T47D (cell line): ENCODE results near the gene AQP1.

Experiments used
- DNase-seq, 2 experiments: peaks; one replicate each; pipeline versions ENCODE4 v3.0.0 to v3.0.0-alpha.2; 2011 to 2012; ENCODE audit warnings: low read depth in 1 of 2, low spot score in 1 of 2
- JUND ChIP-seq: IDR thresholded peaks from 2 replicates; pipeline ENCODE4 v1.6.1; 2012; ENCODE audit warnings: low read depth
- in situ Hi-C: cut with HindIII; loops from 2 replicates; pipeline ENCODE4 v1.10.0; 2016; ENCODE audit warnings: low sequenced_read_pairs, low pct_unique_long_range_greater_than_20kb

Gene AQP1

DNA sequence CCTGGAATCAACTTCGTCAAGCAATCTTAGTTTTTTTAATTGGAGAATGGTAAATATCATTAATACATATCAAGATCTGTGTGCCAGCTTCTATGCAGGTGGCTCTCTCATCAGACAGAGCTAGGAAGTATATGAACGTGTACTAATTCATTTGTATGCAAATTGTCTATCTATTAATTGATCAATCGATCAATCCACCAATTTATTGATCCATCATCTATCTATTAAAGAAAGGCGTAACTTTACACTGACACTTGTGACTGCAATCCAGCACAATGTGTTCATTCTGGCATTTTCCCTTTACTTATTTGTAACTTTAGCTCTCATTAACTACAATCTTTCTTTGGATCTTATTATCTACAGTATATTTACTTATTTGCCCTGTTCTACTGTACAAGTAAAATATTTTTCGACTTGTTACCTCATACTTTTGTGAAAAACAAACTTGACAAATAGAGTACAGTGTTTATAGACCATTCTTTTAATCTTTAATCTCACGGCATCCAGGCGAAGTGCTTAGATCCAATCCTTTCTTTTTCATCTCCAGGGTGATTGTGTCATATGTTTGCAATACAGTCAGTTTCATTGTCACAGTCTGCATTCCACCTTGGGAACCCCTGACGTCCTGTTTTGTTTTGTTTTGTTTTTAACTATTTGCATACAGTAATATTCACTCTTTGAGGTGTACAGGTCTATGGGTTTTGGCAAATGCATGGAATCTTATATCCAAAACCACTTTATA is 30.1 kb downstream of the AQP1 start:
- DNase-seq, result peak in 1 of 2 experiments; percentile 32
- in situ Hi-C loops, result no loop called here
- TF ChIP-seq JUND, result no peak

DNA sequence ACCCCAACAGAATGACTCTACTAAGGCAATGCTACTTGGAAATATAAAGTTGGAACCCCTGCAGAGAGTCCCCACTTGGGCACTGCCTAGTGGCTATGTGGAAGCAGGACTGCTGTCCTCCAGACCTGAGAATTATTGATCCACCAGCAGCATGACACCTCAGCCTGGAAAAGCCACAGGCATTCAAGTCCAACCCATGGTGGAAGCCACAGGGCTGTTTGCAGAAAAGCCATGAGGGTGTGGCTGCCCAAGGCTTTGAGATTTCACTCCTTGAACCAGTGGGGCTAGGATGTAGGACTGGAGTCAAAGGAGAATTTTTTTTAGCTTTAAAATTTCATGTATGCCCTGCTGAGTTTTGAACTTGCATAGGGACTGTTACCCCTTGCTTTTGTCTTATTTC is 38.5 kb downstream of the AQP1 start:
- TF ChIP-seq JUND, result no peak
- no peak for DNase-seq
- in situ Hi-C loops, result no loop called here

DNA sequence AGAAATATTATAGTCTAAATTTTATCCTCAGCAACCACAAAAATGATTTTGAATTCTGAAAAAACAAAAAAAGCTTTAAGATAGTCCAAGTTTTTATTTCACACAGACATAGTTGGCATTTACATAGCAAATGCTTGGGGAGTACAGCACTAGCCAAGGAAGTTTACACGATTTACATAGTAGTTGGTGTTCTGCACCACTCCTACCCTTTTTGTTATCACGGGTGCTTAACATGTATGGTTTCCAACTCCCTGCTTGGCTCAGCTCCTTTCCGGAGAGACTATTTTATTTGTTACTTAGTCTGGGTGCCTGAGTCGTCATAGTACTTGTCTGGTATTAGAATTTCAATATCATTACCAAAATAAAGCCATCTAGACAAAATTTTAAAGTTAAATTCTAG is 43.3 kb downstream of the AQP1 start:
- DNase-seq, result no peak
- in situ Hi-C loops, result no loop called here
- no peak for TF ChIP-seq JUND

DNA sequence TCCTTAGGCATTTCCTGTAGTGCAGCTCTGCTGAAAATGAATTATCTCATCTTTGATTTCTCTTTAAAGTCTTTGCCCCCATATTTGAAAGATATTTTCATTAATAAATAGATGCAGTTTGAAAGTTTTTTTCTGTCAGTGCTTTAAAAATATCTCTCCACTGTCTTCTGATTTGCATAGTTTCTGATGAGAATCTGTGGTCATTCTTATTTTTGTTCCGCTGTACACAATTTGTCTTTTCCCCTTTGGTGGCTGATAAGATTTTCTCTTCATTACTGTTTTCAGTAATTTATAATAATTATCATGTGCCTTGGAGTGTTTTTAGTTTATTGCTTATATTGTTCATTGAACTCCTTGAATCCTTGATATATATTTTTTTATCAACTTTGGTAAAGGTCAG is 45.1 kb downstream of the AQP1 start:
- DNase-seq, result no peak
- TF ChIP-seq JUND, result no peak
- in situ Hi-C loops, result no loop called here

DNA sequence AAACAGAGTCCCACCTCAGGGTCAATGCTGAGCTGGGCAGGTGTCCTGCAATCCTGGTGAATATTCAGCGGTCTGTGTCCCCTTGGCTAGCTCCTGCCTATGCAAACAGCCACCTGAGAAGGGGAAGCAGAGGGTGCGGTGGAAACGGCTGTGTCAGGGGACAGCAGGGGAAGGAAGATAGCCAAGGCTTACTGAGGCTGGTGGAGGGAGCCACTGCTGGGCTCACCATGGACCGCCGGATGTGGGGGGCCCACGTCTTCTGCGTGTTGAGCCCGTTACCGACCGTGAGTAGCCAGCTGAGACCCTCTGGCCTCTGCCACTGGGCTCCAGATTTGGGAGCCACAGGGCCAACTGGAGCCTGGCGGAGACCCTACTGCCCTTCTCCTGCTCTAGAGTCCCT is 52.2 kb downstream of the AQP1 start, which contains the start of gene GHRHR:
GHRHR (plus strand) TSS at position 112 of the 400 bp plus-strand sequence; CDS start at position 228, 116 bp downstream.
- DNase-seq, result no peak
- in situ Hi-C loops, result no loop called here
- no peak for TF ChIP-seq JUND

DNA sequence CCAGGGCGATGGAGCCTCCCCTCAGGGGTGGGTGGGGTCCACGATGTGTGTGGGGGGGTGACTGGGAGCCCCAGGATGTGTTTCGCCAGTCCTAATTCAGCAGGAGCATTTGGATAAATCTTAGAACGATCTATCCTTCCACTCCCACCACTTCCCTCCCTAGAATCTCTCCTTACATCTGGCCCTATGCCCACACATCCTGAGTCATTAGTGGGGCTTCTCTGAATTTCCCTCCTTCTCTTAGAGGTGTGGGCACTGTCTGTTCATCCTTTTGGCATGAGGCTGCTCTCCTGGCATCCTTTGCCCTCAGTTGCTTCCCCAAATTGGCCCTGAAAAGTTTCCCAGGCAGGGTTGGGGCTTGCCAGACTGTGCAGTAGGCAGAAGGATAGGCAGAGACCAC is 53.7 kb downstream of the AQP1 start:
- no peak for DNase-seq
- TF ChIP-seq JUND, result no peak
- in situ Hi-C loops, result no loop called here

DNA sequence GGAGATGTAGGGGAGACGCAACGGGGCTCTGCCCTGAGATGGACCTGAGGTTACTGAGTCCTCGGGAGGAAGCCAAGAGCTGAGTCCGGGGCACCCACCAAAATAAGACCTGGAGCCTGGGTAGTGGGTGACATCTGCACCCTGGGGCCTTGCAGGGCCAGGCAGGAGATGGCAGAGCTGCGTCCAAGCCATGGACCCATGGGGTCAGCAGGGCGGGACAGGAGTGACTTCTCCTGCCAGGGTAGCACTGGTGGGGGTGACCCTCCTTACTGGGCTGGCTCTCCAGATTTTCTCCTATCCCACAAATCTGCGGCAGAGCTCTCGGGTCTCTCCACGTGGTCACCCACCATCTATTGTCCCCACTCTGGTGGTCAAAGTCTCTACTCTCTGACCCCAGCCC is 54.2 kb downstream of the AQP1 start:
- no peak for DNase-seq
- no peak for TF ChIP-seq JUND
- in situ Hi-C loops, result no loop called here

DNA sequence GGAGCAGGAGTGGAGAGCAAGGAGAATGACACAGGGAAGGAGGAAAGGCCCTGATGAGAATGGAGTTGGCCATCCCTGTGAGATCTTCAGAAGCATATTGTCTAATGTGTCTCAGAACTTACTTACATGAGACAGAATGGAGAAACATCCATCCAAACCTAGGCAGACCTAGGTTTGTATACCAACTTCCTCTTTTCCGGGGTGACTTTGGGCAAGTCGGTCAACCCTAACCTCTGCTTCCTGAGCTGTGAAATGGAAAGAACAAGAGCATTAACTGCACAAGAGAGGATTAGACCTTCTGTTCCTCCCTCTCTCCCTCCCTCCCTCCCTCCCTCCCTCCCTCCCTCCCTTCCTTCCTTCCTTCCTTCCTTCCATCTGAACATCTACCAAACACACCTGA is 56.6 kb downstream of the AQP1 start:
- no peak for DNase-seq
- no peak for TF ChIP-seq JUND
- in situ Hi-C loops, result no loop called here

DNA sequence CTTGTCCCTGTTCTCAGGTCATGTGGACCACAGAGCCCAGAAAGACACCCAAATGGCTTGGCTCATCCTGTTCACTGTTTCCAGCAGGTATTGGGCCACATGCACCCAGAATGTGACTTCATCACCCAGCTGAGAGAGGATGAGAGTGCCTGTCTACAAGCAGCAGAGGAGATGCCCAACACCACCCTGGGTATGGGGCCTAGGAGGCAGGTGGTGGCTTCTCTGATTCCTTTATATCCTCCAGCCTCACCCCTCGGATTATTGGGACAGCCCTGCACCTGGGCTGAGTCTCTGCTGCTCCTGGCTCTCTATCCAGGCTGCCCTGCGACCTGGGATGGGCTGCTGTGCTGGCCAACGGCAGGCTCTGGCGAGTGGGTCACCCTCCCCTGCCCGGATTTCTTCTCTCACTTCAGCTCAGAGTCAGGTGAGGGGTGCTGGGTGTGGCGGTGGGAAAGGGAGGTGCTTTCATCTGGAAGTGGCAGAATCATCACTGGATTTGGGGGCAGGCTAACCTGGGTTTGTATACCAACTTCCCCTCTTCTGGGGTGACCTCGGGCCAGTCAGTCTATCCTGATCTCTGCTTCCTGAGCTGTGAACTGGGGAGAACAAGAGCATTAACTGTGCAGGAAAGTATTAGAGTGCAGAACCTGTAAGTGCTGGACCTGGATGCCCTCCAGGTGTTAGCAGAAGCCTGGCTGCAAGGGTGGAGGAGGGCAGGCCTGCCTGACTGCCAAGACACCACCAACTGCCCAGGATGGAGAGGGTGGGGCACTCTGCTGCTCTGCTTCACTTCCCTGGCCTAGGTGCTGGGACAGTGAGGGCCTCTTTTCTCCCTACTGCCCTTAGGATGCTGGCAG is 57.3 kb downstream of the AQP1 start:
- DNase-seq, result no peak
- no peak for TF ChIP-seq JUND
- in situ Hi-C loops, result no loop called here

DNA sequence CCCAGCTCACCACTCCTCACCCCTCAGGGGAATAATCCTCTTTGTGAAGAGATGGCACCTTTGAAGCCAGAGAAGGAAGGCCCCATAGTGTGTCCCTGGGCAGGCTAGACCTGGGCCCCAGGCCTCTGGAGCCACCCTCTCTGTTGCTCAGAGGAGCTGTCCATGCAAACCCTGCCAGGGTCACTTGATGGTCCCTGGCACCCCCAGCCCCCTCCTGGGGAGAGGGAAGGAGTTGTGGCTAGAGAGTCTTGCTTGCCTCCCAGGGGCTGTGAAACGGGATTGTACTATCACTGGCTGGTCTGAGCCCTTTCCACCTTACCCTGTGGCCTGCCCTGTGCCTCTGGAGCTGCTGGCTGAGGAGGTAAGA is 57.9 kb downstream of the AQP1 start:
- no peak for TF ChIP-seq JUND
- in situ Hi-C loops, result no loop called here
- DNase-seq, result no peak

DNA sequence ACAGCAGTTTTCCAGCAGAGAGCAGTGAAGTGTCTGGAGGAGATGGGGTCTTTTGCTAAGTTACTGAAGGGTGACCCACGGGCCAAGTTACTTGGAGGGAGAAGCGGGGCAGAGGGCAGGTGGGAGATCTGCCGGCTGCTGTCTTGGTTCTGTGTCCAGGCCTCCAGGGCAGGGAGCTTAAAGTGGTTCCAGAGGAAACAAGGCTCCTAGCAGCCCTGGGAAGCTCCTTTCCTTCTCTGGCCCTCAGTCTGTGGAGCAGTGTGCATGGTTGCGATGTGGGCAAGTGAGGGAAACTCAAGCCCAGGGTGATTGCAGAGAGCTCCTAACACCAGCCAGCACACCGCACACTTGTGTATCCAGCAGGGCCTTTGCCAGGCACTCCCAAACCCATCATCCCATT is 58.4 kb downstream of the AQP1 start:
- in situ Hi-C loops, result no loop called here
- DNase-seq, result no peak
- TF ChIP-seq JUND, result no peak

DNA sequence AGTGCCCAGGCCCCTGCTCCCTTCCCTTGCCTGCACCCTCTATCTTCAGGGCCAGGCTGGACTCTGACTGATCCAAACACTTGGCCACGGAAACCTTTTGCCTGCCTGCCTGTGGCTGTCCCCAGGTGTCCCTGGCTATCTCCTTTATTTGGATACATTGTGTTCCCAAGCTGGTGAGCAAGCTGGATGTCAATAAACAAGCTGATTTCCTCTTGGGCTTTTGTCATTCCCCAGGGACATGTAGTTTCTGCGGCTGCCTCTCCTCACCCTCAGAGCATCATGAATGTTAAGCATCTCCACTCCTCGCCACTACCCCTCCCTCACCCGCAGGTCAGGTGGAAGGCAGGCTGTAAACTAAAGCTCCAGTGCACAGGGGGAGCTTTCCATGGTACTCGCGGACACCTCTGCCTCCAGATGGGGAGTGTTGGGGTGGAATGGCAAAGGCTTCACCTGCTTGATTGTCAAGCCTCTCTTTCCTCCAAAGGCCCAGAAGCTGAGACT is 59.0 kb downstream of the AQP1 start:
- in situ Hi-C loops, result no loop called here
- peak in 1 of 2 experiments; percentile 53 for DNase-seq

DNA sequence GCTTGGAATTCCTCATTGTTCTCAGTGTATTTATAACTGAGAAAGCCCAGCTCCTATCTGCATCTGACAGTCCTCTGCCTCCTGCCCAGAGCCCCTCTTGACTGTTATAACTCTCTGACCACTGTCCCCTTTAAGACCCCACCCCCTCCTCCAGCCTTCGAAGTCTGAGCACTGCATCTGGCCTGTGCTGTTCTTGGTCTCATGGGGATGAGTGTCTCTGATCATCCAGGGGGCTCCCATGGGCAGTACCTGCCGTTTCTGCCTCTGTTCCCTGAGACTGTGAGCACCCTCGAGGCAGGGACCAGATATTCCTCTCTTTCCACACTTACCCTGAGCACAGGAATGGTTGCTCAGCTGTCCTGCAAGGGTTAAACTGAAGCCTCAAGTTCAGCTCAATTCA is 59.8 kb downstream of the AQP1 start:
- in situ Hi-C loops, result no loop called here
- DNase-seq, result no peak
- TF ChIP-seq JUND, result no peak

More for the DNA sequence above, 59.0 kb downstream of the AQP1 start:
- no peak for TF ChIP-seq JUND
